ENCODE data around the gene DGKI.
A peak's percentile ranks its signal among the peaks of the same experiment; 100 is the strongest.

DGKI gene

GRCh38 chr7:137591421-137591837, 255.3 kb downstream of the DGKI start:
- DNase-seq (ENCODE audit: low spot score) = peak; percentile 23

DNA sequence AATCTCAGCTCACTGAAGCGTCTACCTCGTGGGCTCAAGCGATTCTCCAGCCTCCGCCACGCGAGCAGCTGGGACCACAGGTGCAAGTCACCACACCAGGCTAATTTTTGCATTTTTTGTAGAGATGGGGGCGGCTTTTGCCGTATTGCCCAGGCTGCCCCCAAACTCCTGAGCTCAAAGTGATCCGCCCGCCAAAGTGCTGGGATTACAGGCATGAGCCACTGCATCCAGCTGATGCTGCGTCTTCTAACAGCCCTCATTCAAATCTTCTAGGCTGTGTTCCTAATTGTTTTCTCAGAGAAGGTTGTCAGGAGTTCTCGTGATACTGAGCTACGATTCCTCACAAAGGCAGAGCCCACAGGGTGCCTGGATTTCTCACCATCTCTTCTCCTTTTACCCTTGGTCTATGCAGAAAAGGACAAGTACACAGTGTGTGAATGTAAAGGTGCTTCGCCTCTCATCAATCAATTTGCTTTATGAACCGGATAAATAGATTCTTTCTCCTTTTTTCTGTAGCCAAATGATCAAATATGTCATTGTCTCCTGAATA, 255.9 kb downstream of the DGKI start:
- DNase-seq (ENCODE audit: low spot score) = no peak

DNA sequence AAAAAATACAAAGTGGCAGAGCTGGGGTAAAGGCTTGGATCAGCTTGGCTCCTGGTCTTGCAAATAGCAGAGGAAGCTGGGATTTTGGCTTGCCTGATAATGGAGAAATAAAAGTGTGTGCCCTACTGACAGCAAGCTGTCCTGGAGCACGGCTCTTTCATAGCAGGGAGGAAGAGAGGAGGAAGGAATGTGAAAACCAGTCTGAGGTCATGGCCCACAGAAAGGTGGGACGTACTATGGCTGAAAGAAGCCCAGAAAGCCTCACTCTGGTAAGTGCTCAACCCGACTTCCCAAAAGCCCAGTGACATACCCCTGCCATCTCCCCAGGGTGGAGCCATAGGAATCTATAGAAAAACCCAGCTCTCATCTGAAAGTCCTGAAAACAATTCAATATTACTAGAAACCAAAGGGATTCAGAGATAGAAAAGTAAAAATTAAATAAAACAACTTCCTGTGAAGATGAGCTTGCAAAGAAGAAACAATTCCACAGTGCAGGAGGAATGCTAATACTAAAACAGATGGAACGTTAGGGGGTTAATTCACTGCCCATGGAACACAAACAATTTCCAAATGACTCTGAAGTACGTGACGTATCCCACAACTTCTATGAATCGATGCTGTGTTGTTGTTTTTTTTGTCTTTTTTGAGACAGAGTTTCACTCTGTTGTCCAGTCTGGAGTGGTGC, 256.6 kb downstream of the DGKI start:
- DNase-seq (ENCODE audit: low spot score) = no peak

DNA sequence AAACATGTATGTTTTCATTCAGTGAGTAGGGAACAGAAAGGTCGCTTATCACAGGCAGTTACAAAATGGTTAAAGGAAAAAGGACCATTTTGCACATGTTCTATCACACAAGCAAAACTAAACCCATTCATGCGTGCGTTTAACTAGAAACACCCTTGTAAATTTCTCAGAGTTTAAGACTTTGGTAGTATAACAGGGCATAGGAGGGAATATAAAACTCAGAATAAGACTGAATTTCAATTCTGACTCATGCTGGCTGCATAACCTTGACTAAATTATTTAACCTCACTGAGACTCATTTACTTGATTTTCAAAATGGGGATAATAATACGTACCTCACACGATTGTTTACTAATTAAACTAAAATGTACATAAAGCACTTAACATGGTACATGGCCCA, 259.4 kb downstream of the DGKI start:
- DNase-seq (ENCODE audit: low spot score) = no peak

DNA sequence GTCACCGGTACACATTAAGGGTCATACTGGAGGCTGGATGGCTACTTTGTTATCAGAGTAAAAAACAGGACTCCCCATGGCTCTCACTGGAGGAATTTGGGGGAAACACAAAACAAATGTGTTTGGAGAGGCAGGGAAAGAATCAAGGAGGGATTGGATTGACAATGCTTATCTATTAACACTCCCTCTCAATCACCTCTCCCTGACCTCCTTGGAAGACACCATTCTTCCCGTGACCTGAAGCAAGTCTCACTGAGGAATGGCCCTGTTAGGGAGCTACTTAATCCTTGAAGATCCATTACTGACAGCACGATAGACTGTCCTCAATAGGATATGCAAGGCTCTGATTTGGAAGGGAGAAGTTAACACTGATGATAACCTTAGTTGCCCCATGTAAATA, 261.2 kb downstream of the DGKI start:
- no peak for DNase-seq (ENCODE audit: low spot score)

- DNase-seq (ENCODE audit: low spot score) = no peak
Observed at GRCh38 chr7:137583172-137583571, 263.6 kb downstream of the DGKI start.

DNA sequence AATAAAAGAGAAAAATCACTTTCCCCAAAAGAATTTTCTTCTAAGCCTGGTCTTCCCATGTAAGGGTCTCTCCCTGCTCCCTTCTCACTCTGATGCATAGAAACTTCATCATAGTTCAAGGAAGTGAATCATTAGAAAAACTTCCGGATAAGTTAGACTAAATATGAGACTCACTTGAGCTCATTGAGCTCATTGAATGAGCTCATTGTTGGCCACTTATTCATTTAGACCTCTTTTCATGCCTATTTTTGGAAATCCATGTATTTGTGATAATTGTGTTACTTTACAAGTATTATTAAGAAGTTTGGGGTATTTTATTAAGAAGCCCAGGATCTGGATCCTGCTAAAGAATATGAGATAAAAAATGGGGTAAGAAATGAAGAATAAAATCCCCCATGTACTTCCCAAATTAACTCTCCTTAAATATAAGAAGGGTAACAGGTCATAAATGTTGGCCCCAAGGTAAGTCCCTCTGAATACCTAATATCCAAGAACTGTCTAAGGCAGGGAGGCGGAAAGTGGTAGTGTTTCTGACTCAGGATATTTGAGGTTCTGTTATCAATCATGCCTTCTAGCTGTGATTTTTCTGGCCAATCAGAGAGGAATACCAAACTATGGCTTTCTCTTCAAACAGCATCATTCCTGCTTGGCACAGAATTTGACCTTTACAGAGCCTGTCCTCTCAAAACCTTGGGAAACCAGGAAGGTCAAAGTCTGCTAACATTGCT, 266.7 kb downstream of the DGKI start:
- peak; percentile 52 for DNase-seq (ENCODE audit: low spot score)

DNA sequence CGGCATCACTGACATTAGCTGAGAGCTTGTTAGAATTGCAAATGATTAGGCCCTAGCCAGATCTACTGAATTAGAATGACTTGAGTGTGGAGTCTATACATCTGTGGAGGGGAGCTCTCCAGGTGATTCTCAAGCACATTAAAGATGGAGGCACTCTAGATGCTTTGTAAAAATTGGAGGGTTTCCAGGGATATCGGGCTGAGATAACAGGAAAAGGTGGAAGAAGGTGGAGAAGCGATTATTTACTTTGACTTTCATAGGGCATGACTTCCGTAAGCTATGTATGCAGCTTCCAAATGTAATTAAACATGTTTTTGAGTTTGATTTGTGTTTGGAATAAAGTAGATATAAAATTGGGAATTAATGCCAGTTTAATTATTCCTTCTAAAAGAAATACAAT, 268.2 kb downstream of the DGKI start:
- DNase-seq (ENCODE audit: low spot score) = no peak

DNA sequence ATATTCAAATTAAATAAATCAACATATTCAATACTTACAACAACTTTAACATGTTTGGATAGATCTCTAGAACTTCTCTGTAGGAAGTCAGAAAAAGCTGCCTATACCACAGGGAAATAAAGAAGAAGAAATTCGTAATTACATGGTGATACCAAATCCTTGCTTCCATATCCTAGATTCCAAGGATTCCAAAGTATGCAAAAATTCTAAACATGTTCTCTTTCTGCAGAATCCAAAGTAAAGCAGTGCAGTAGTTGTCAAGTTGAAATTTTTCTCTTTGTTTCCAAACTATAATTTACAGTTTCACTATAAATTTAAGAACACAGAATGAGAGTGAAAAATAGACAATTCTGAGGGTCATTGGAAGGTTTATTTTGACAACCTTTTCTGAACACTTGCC, 269.6 kb downstream of the DGKI start:
- DNase-seq (ENCODE audit: low spot score) = no peak

- DNase-seq (ENCODE audit: low spot score) = no peak
Observed at GRCh38 chr7:137576481-137576880, 270.3 kb downstream of the DGKI start.

DNA sequence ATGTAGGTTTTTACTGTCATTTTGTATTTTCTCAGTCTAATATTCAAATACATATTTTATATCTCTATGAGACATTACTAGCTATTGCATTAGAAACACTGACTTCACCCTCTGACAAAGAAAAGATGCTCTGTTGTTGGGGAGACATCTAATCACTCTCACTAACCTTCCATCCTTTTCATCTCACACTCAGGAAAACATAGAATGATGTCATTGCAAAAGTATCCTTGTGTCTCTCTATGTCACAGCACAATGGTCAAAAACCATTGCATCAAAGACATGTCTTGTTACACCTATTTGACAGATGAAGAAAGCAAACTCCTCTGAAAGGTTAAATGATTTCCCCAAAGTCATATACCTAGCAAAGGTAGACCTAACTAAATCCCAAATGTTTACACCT, 272.0 kb downstream of the DGKI start:
- no peak for DNase-seq (ENCODE audit: low spot score)

- no peak for DNase-seq (ENCODE audit: low spot score)
Observed at GRCh38 chr7:137572056-137572784, 274.6 kb downstream of the DGKI start.

DNA sequence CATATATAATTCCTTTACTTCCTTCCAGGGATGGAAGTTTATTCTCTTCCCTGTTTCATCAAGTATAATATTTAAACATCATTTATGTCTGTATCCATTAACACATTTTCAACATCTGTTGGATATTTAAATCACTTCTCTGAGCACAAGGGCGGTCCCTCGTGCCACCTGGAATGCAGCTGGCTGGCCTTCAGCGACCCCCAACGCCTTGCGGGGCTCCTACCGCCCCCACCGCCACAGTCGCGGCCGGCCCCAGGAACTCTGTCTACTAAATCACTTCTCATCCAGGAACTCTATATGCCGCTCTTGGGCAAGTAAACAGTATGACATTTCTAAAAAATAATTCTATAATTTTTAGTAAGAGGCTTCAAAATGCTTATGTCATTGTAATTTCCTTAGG, 282.1 kb downstream of the DGKI start:
- DNase-seq (ENCODE audit: low spot score) = no peak

- DNase-seq (ENCODE audit: low spot score) = no peak
Observed at GRCh38 chr7:137563981-137564380, 282.8 kb downstream of the DGKI start.

DNA sequence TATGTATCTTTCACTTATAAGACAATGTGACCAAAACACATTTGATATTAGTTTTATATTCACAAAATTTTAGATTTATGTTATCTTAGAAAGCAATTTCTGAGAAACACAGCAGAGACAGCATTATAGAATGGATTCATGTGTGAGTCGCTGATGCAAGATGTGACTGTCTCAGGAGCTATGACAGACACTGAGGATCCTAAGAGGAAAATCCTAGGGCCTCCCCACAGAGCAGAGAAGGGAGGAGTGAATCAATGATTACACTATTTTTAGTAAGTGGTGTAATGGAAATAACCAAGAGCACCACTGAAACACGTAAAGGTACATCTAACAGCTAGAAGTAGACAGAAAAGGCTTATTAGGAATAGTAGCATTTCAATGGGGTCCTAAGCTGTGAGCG, 299.3 kb downstream of the DGKI start:
- DNase-seq (ENCODE audit: low spot score) = peak; percentile 12

DNA sequence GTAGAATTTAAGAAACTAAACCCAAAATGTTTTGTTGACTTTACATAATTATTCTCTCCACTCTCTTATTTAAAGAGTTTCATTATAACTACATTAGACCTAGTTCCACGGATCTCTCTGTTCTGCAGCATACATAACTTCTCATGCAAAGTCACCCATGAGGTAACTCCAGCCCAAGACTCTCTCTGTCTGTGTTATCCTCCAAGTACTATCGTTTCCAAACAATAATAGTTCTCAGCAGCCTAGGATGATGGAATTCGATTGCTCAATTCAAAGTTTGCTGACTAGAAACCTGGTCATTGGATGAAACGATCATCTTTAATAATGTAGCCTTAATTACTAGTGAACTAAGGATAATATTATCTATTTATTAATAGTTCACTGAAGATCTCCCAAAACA, 300.1 kb downstream of the DGKI start:
- no peak for DNase-seq (ENCODE audit: low spot score)

DNA sequence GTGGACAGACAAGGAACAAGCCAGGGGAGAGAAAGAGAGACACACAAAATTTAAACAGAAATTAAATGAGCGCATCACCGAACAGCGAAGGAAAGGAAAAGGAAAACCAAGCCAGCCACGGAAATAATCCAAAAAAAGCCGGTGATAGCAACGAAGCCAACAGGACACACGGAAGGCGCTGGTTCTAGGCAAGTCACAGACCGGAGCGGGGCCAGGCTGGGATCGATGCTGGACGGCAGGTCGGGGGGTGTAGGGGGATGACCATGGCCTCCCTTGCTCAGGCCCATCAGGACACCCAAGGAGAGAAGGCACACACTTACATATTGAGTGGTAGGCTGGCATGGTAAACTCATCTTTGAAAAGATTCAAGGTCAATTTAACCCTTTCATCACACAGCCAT, 300.8 kb downstream of the DGKI start:
- DNase-seq (ENCODE audit: low spot score) = no peak

DNA sequence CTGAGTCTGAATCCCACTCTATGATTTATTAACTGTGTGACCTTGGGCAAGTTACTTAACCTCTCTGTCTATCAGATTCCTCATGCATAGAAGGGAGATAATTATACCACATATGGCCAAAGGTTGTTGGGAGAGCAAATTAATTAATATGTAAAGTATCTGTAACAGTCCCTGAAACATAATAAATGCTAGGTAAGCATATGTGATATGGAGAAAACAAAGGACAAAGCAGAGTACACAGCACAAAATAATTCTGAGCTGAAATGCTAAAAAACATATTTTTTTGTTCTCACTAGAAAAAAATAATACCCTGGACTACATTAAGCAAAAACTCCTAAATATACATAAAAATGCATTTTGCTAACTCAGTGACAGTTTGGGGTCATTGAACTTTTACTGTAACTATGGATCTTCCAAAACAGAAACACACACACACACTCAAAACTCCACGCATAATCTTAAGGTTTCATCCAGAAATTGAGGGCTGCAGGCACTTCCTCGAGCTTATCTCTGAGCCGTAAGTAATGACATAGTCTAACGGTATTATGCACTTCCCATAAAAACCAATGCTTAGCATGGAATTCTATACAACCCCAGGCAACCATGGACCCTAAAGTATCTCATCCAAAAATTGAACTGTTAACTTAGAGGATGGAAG, 301.6 kb downstream of the DGKI start:
- no peak for DNase-seq (ENCODE audit: low spot score)

GRCh38 chr7:137544453-137545058, 302.2 kb downstream of the DGKI start:
- DNase-seq (ENCODE audit: low spot score) = no peak

GRCh38 chr7:137539111-137539715, 307.6 kb downstream of the DGKI start:
- peak; percentile 34 for DNase-seq (ENCODE audit: low spot score)

GRCh38 chr7:137538361-137538762, 308.4 kb downstream of the DGKI start:
- peak; percentile 11 for DNase-seq (ENCODE audit: low spot score)

Measured in hepatic stellate cell (primary cell).